ENCODE data around the gene CLOCK. TPM values are rescaled to one million over a fixed set of nuclear protein-coding genes. Genes with fewer than 3 reads are reported as not detected.
"Not testable (repeated sequence)": the region's sequence is repeated elsewhere in the genome, so short reads cannot be mapped to it uniquely, and the experiment has no call there.

Gene CLOCK
- total RNA-seq (2021) (14.9 TPM in 2 replicates), Bru-seq, nascent RNA (percentile 72 among the genes with signal in this experiment), BruChase-seq, experiment 1, labeled RNA remaining after a 2-hour chase (percentile 74 among the genes with signal in this experiment), BruChase-seq, experiment 2, labeled RNA remaining after a 6-hour chase (percentile 74 among the genes with signal in this experiment)
- long read RNA-seq, partial matches to known transcripts: 1 of 15 reads
- long read RNA-seq, other reads (novel, unspliced or antisense): 10 of 15 reads

- ChIA-PET CTCF (no interaction called here), POLR2A (ENCODE audit: low non-redundant PET) (no interaction called here)
- Histone ChIP-seq H3K9me3 (ENCODE audit: low read depth, low read length, poor library complexity, severe bottlenecking) (no peaks in the 10 kb centered on the region), H3K27me3 (replicated peaks; ENCODE audit: insufficient read depth, low read depth, low read length, poor library complexity) (no peaks in the 10 kb centered on the region), H3K4me3 (ENCODE audit: low read depth, low read length, poor library complexity, severe bottlenecking) (peak within 1 kb of the TSS; percentile 73), H3K36me3 (ENCODE audit: insufficient read depth, low read length, poor library complexity, severe bottlenecking) (no peaks in the 10 kb centered on the region), H3K27ac (ENCODE audit: low read depth, low read length, poor library complexity, severe bottlenecking) (peak within 1 kb of the TSS; percentile 87), H3K4me1 (ENCODE audit: insufficient read depth, low read length, poor library complexity, severe bottlenecking) (peaks cover 5% of the 10 kb centered on the region)
- intact Hi-C loops (cut with micrococcal nuclease; ENCODE audit: unreplicated experiment): loop anchor here (10.0 kb wide), 1 partner anchor 318 kb away; no protein-coding TSS in a partner anchor
- TF ChIP-seq EZH2 (IDR thresholded peaks at IDR 0.05; ENCODE audit: borderline replicate concordance, low read depth, low read length, poor library complexity, severe bottlenecking): no peak
- TF ChIP-seq CTCF (conservative IDR thresholded peaks at IDR 0.05; ENCODE audit: low read depth, low read length): peak; percentile 42; the same call in 1 of the 2 replicates
- DNase-seq (ENCODE audit: low spot score): peak; percentile 84
- BruUV-seq (replicated peaks): no TSS peak
Observed at GRCh38 chr4:55546756-55547465, at the start of gene CLOCK. TSS of gene CLOCK (minus strand) at chr4:55546909. CDS start at chr4:55482785, 64,124 bp downstream.

GRCh38 chr4:55592014-55592413 lies 45.3 kb upstream of the CLOCK start, which contains the start of gene PDCL2:
TSS of gene PDCL2 (minus strand) at chr4:55592245. CDS start at chr4:55592109, 136 bp downstream.
- POLR2A ChIA-PET (ENCODE audit: low non-redundant PET): no interaction called here
- Histone ChIP-seq H3K27ac (ENCODE audit: low read depth, low read length, poor library complexity, severe bottlenecking) (no peak within 1 kb of the TSS), H3K4me1 (ENCODE audit: insufficient read depth, low read length, poor library complexity, severe bottlenecking) (no peaks in the 10 kb centered on the region), H3K9me3 (ENCODE audit: low read depth, low read length, poor library complexity, severe bottlenecking) (no peaks in the 10 kb centered on the region), H3K36me3 (ENCODE audit: insufficient read depth, low read length, poor library complexity, severe bottlenecking) (no peaks in the 10 kb centered on the region), H3K27me3 (replicated peaks; ENCODE audit: insufficient read depth, low read depth, low read length, poor library complexity) (no peaks in the 10 kb centered on the region), H3K4me3 (ENCODE audit: low read depth, low read length, poor library complexity, severe bottlenecking) (no peak within 1 kb of the TSS)
- TF ChIP-seq EZH2 (IDR thresholded peaks at IDR 0.05; ENCODE audit: borderline replicate concordance, low read depth, low read length, poor library complexity, severe bottlenecking) (no peak), CTCF (conservative IDR thresholded peaks at IDR 0.05; ENCODE audit: low read depth, low read length) (no peak)
- intact Hi-C loops (cut with micrococcal nuclease; ENCODE audit: unreplicated experiment): no loop called here
- CTCF ChIA-PET: no interaction called here
- no TSS peak for BruUV-seq (replicated peaks)
- no peak for DNase-seq (ENCODE audit: low spot score)

GRCh38 chr4:55588160-55588559 lies 41.5 kb upstream of the CLOCK start:
- Histone ChIP-seq H3K9me3 (ENCODE audit: low read depth, low read length, poor library complexity, severe bottlenecking) (no peaks in the 10 kb centered on the region), H3K27me3 (replicated peaks; ENCODE audit: insufficient read depth, low read depth, low read length, poor library complexity) (no peaks in the 10 kb centered on the region), H3K27ac (ENCODE audit: low read depth, low read length, poor library complexity, severe bottlenecking) (no peak overlapping the region), H3K4me1 (ENCODE audit: insufficient read depth, low read length, poor library complexity, severe bottlenecking) (no peaks in the 10 kb centered on the region), H3K4me3 (ENCODE audit: low read depth, low read length, poor library complexity, severe bottlenecking) (no peak overlapping the region), H3K36me3 (ENCODE audit: insufficient read depth, low read length, poor library complexity, severe bottlenecking) (no peaks in the 10 kb centered on the region)
- no TSS peak for BruUV-seq (replicated peaks)
- CTCF ChIA-PET: no interaction called here
- TF ChIP-seq CTCF (conservative IDR thresholded peaks at IDR 0.05; ENCODE audit: low read depth, low read length) (no peak), EZH2 (IDR thresholded peaks at IDR 0.05; ENCODE audit: borderline replicate concordance, low read depth, low read length, poor library complexity, severe bottlenecking) (no peak)
- POLR2A ChIA-PET (ENCODE audit: low non-redundant PET): no interaction called here
- DNase-seq (ENCODE audit: low spot score): no peak
- intact Hi-C loops (cut with micrococcal nuclease; ENCODE audit: unreplicated experiment): no loop called here

- CTCF ChIA-PET; DNase-seq (ENCODE audit: low spot score); H3K27me3 ChIP-seq (replicated peaks; ENCODE audit: insufficient read depth, low read depth, low read length, poor library complexity); H3K4me1 ChIP-seq (ENCODE audit: insufficient read depth, low read length, poor library complexity, severe bottlenecking); H3K9me3 ChIP-seq (ENCODE audit: low read depth, low read length, poor library complexity, severe bottlenecking); POLR2A ChIA-PET (ENCODE audit: low non-redundant PET); H3K27ac ChIP-seq (ENCODE audit: low read depth, low read length, poor library complexity, severe bottlenecking); H3K36me3 ChIP-seq (ENCODE audit: insufficient read depth, low read length, poor library complexity, severe bottlenecking); intact Hi-C loops (cut with micrococcal nuclease; ENCODE audit: unreplicated experiment); H3K4me3 ChIP-seq (ENCODE audit: low read depth, low read length, poor library complexity, severe bottlenecking); BruUV-seq (replicated peaks): not testable (repeated sequence)
Observed at GRCh38 chr4:55582773-55583172, 36.1 kb upstream of the CLOCK start.

Data from A673 (cell line).